Left lobe of liver (tissue), 2 donors: Measurements from ENCODE around the gene GLCE. TPM values are rescaled to one million over a fixed set of nuclear protein-coding genes. Genes with fewer than 3 reads are reported as not detected.
"Not testable (repeated sequence)": the region's sequence is repeated elsewhere in the genome, so short reads cannot be mapped to it uniquely, and the experiment has no call there.

Source experiments
- ATAC-seq: fragments of 200-7000 bp; cut with Tn5 transposase; one replicate; pipeline ENCODE4 v1.9.1; 2020; ENCODE audit warnings: mild to moderate bottlenecking, moderate library complexity
- DNase-seq: peaks from one replicate; pipeline ENCODE4 v3.0.0-alpha.2; 2020; ENCODE audit warnings: low spot score
- total RNA-seq: library from RNA; stranded (reverse); gene quantifications from one replicate; pipeline ENCODE4 v1.2.1, GENCODE V29; 2021
- donor health status: DM: no; HTN: no; CAD: no; lungs with moderate emphysema.
- donor health status: DM: no; HTN: yes; CAD: no.

Gene GLCE
- total RNA-seq, 1 donor from 2014 or later, result 11.6 TPM

DNA sequence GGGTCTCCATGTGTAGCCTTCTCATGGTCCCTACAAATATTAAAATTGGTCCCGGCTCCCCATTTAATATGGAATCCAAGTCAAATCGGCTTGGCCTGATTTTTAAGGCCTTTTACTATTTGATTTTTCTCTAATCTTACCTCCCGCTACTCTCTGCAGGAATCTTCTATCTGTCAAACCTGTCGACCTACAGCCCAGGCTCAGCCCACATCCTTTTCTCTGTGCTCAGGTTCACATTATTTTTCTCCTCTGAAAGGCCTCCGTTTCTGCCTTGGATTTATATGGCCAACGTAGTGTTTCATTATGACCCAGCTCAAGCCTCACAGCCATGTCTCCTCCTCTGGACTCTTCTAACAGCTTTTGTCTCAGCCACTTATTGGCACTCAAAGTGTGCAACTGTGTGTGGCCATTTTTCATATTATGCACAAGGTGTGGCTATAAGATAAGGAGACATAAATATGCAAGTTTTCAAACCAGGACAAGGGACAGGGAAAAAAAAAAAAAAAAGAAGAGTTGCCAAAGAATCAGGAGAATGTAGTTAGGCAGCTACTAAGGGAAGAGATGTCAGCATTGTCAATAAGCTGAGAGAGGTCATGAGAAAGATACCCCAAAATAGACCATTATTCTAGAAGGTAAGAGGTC, 2.1 kb upstream of the GLCE start:
- DNase-seq (no peak), ATAC-seq (no peak)

DNA sequence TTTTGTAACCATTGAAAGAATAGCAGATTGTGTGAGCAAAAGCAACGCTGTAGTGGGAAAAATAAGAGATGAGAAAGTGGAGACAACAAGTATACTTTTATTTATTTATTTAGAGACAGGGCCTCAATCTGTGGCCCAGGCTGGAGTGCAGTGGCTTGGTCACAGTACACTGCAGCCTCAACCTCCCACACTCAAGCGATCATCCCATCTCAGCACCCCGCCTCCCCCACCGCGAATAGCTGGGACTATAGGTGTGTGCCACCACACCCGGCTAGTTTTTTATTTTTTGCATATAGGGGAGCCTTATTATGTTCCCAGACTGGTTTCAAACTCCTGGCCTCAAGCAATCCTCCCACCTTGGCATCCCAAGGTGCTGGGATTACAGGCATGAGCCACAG, 1.6 kb upstream of the GLCE start:
- ATAC-seq (no peak), DNase-seq (no peak)

DNA sequence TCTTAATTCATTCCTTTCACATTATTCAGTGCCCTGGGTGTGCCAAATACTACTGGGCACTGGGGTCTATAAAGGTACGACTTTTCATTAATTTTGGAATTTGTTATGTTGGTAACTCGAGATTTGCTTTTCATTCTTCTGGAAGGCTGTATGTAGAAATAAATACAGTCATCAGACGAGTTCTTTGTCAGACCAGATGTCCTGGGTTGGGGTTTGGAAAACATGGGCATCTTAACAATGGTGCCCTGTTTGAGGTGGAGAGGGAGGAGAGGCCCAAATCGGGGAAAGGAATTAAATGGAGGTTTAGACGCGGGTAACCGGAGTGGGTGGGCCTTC, 662 bp upstream of the GLCE start:
- ATAC-seq (no peak), DNase-seq (no peak)

DNA sequence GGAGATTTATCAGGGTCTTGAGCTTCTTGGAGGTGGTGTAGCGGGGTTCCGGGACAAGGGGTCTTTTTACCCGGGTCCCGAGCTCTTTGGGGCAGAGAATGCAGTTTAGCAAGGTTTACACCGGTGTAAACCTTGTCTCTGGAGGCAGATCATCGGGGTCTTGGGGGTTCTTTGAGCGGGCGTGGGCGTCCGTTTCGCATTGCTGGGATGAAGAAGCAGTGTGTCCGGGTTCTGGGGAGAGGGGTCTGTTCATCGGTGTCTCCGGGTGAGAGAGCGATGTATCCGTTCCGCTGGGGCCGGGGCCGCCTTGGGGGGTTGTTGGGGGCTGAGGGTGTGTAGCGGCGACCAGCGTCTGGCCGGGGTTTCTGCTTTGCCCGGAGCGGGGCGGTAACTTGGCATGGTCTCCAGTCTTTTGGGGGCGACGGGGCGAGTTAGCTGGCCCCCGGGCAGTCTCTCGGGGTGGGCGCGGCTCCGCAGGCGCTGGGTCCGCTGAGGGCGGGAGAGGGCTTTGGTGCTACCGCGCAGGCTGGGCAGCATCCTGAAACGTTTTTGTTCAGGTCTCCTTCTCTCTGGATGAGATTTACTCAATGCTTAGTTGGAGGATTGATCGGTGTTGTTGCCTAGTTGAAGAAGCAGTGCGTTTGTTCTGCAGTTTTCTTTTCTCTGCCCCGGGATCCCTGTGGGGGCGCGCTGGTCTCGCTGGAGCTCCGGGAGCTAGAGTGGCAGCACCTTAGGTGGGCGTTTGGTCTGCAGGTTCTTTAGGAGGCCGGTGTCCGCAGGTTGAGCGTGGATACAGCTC, 843 bp downstream of the GLCE start:
- ATAC-seq (peak; percentile 35), DNase-seq (peak; percentile 53)

DNA sequence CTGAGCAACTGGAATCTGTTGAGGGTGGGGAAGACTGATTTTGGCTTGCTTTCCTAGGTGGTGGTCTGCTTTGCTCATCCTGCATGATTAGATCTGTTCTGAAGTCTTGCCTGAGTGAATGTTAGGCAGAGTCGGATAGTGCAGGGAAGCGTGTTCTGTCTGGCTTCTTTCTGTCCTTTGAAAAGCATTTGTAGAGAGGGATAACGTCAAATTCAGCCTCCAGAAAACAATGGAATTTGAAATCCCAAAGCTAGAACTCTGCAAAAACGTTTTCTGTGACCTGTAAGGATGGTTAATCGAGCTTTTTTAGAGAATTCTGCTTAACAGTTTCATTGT, 1.4 kb downstream of the GLCE start:
- DNase-seq, result no peak
- peak; percentile 6 for ATAC-seq

DNA sequence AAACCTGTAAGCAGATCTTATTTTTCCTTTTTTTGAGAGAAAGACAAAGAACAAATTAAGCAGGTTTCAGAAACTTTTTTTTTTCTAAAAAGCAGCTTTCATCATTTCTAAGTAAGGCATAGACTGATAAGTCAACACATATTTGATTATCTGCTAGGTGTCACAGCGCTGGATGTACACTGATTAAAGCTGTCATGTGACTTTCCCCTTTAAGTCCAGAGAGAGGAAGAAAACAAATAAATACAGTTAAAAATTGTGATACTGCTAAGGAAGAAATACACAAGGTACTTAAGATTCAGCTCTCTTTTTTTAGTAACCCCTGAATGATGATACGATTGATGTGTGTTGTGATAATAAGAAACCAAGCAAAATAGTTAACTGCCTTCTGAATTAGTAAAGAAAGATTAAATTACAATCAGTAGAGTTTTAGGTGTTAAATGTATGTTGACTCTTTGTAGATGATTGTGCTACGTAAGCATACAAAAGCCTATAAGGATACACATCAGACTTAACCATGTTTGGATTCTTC, 2.8 kb downstream of the GLCE start:
- DNase-seq, result no peak
- no peak for ATAC-seq

DNA sequence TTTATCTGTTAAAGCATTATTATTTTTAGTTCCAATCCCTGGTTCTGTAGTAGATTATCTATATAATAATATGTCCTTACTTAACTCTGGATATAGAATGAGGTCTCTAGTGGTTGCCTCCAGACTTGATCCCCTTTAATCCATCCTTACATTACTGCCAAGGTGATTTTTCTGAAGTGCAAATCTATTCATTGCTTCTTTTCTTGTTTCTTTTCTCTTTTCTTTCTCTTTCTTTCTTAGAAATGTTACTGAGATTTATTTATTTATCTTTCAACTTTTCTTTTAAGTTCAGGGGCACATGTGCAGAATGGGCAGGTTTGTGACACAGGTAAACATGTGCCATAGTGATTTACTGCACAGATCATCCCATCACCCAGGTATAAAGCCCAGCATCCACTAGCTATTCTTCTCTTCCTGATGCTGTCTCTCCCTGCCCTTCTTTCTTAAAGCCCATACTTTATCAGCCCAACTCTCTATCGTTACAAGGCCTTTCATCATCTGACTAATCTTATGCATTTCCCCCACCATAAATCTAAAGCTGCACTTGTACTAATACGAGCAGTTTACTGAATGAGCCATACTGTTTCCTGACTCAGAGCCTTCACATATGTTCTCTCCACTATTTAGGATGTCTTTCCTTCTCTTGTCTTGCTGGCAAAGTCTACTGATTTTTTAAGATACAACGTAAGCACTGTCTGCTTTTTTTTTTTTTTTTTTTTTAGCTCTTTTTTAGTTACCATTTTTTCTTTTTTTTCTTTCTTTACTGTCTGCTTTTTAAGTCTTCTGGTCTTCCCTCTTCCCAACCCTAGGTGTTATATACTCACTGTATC, 4.6 kb downstream of the GLCE start:
- DNase-seq, result no peak
- no peak for ATAC-seq

DNA sequence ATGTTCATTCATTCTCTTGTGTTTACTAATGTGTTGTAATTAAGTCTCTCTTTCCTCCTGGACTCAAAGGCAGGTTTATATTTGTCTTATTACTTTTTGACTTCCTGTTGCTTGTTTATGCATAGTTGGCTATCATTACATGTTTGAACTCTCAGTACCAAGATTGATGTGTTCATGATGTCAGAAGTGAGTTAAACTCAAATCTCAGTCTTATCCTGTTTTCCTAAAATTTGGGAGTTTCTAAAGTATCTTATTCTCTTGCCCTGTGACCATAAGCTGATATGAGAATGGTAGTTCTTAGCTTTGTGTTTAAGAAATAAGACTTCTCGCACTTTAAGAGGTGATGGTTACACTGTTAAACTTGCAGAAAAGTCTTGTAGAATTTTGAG, 5.2 kb downstream of the GLCE start:
- ATAC-seq (no peak), DNase-seq (no peak)

DNA sequence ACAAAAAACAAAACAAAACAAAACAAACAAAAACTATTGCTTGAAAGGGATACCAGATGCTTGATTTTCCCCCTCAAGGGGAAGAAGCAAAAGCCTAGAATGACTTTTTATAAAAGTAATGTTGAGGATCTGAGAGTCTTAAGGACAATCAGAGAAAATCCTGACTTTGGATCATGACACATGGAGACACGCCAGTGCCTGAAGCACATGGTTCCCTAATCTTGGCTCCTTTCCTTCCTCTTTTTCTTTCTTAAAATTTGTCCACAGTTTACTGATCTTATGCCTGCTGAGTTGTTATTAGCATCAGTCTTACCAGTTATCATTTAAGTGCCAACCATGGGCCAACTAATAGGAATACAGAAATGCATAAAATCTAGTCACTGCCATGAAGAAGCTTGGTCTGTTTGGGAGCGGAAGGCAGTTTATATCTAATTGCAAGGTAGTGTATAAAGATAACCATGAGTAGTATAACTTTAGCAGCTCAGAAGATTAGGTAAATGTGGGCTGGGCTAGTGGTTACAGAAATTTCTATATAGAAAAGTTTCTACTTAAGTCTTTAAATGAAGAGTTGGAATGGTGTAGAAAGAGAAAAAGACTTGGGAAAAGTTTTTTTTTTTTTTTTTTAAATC, 6.9 kb downstream of the GLCE start:
- no peak for ATAC-seq
- DNase-seq, result no peak

DNA sequence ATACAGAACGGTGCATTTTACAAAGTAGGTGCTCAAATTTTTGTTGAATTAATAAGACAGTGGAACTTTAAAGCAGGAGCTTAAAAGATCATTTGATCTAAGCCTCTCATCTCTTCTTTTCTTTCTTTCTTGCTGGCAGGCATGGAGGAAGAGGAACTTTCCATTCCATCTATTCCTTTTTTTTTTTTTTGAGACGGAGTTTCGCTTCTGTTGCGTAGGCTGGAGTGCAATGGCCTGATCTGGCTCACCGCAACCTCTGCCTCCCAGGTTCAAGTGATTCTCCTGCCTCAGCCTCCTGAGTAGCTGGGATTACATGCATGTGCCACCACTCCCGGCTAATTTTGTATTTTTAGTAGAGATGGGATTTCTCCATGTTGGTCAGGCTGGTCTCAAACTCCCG, 7.9 kb downstream of the GLCE start:
- not testable (repeated sequence) for DNase-seq, ATAC-seq

DNA sequence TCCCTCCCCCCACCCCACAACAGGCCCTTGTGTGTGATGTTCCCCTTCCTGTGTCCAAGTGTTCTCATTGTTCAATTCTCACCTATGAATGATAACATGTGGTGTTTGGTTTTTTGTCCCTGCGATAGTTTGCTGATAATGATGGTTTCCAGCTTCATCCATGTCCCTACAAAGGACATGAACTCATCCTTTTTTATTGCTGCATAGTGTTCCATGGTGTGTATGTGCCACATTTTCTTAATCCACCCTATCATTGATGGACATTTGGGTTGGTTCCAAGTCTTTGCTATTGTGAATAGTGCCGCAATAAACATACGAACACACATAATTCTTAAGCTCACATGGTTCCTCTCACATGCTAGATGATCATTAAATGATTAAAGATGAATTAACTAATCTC, 9.1 kb downstream of the GLCE start:
- ATAC-seq, DNase-seq: not testable (repeated sequence)

DNA sequence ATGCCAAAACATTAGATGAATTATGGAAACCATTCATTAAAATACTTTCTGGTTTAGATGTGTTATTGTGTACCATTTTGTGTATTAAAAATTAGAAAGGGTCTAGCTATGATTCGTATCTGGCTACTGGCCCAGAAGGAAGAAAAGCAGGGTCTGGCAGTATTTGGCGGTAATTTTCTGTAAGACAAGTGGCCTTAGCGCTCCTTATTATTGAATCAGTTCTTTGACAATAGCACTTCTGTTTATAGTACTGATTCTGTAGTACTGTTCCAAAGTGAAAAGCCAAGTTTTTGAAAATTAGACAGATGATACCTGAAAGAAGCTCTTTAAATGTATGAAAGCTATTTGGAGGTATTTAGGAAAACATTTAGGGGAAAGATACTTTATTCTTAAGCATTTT, 10.2 kb downstream of the GLCE start:
- DNase-seq (no peak), ATAC-seq (no peak)

DNA sequence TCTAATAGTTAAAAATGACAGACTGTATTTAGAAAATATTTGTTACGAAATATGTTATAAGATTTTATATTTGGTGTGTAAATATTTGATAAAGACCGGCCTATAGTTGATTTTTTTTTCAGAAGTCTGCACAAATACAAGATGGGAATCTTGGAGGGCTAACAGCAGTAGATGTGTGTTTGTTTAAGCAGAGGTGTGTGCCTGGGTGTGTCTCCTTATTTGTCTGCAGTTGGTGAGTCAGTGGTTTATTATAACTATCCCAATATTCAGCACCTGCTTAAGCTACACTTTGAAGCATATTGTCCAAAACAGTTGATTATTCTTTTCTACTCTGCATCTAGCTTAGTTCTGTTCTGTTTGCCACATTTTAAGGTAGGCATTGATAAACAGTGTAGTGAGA, 12.4 kb downstream of the GLCE start:
- no peak for DNase-seq
- no peak for ATAC-seq

DNA sequence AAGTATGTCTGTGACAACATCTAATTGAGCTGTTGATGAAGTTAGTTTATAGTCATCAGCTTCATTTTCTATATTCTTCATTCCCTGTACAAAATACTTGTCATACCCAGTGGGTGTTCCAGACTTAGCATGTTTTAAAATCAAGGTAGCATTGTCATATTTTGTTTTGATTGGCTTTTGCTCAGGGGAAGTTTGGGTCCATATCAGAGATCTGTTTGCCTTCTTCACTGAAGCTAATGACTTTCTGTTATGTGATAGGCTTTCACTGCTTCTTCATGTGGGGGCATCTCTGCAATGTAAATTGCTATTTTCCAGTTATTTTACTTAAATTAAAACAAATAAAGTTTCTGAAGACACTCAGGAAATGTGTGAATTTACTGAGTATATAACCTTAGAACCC, 15.1 kb downstream of the GLCE start:
- ATAC-seq (peak; percentile 20), DNase-seq (no peak)

DNA sequence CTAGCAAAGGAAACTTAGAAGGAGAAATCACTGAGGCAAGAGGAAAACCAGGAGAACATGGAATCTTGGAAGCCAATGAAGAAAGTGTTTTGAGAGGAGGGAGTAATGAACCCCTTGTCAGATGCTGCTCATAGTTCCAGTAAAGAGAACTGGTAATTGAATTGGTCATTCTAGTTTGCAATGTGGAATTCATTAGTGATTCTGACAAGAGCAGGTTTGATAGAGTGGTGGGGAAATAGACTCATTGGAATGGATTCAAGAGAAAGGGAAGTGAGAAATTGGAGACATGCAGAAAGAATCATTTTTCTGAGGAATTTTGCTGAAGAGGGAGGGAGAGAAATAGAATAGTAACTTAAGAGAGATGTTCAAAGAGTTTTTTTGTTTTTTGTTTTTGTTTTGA, 21.0 kb downstream of the GLCE start:
- no peak for DNase-seq
- ATAC-seq, result no peak

DNA sequence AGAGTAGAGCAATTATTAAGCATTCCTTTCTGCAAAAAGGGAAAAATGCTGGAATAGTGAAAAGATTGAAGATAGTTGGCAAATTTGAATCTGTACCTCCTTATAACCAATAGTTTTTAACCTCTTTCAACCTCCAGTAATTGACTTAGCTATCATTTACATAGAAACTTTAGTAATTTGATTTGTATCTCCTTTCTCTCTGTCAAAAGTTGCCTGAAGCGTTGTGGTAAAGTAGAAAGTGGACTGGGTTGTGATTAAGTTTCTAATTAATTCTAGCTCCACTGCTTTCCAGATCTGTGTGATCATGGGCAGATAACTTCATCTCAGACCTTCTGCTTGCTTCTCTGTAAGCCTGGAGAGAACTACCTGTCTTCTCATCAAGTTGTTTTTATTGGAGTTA, 24.8 kb downstream of the GLCE start:
- ATAC-seq (no peak), DNase-seq (no peak)

DNA sequence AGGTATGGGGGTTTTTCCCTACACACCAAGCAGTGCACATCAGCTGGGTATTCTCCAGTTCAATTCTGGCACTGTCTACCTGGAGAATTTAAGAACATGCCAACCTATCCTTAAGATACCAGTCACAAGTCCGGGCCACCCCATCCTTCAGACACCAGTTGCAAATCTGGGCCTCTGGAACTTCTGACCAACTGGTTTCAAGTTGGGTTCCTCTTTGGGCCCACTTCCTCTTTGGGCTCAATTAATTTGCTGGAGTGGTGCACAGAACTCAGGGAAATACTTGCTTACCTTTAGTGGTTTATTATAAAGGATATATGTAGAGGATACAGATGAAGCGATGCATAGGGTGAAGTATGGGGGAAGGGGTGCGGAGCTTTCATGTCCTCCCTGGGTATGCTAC, 25.3 kb downstream of the GLCE start:
- ATAC-seq, result no peak

DNA sequence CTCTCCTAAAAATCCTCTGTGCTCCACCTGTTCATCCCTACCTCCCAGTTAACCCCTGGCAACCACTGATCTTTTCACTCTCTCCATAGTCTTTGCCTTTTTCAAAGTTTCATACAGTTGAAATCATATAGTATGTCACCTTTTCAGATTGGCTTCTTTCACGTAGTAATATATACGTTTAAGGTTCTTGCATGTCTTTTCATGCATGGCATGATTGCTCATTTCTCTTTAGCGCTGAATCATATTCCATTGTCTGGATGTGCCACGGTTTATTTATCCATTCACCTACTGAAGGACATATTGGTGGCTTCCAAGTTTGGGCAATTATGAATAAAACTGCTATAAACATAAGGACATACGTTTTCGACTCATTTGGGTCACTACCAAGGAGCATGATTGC, 28.7 kb downstream of the GLCE start:
- ATAC-seq, result no peak

More for the DNA sequence above, 25.3 kb downstream of the GLCE start:
- no peak for DNase-seq

DNA sequence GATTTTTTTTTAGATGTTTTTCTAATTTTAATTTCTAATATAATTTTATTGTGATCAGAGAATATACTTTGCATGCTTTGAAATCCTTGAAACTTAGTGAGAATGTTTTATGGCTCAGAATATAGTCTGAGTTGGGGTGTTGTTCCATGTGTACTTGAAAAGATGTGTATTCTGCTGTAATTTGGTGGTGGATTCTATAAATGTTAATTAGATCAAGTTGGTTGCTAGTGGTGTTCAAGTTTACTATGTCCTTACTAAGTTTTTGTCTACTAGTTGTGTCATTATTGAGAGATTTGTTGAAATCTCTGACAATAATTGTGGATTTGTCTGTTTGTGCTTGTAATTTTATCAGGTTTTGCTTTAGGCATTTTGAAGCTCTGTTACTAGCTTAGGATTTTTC, 29.7 kb downstream of the GLCE start:
- no peak for DNase-seq
- ATAC-seq, result no peak

More for the DNA sequence above, 28.7 kb downstream of the GLCE start:
- DNase-seq, result no peak

DNA sequence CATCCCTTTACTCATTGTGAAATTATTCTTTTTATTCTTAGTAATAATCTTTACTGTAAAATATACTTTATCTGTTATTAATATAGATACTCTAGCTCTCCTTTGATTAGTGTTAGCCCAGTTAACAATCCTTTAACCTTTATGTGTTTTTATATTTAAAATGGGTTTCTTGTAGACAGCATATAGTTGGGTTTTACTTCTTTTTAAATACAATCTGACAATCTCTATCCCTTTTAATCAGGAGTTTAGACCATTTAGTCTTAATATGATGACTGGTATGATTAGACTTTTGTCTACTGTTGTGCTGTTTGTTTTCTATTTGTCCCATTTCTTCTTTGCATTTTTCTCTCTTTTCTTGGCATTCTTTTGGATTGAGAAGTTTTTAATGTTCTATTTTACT, 30.1 kb downstream of the GLCE start:
- ATAC-seq (no peak), DNase-seq (no peak)
